Mesenchymal stem cell (in vitro differentiated cells and primary cell): ENCODE results near the gene NR2C1.
A peak's percentile ranks its signal among the peaks of the same experiment; 100 is the strongest.

Experiments
- DNase-seq: peaks from one replicate; pipeline ENCODE4 v3.0.0-alpha.2; 2013
- H2AFZ ChIP-seq: one replicate; pipeline ENCODE4 v1.6.1; 2013; ENCODE audit warnings: low read depth, mild to moderate bottlenecking, control low read depth, inconsistent platforms, low read length, moderate library complexity
- H2AK5ac ChIP-seq: 2 replicates; pipeline ENCODE4 v1.6.1; 2013; ENCODE audit warnings: low read length, moderate library complexity, mild to moderate bottlenecking, inconsistent platforms; ENCODE audit not compliant: severe bottlenecking
- H2BK120ac ChIP-seq: one replicate; pipeline ENCODE4 v1.6.1; 2013; ENCODE audit warnings: low read depth, mild to moderate bottlenecking, inconsistent platforms, low read length, moderate library complexity
- H2BK12ac ChIP-seq, 2 experiments: one replicate each; pipeline ENCODE4 v1.6.1; 2013; ENCODE audit warnings: inconsistent platforms in 2 of 2, low read length in 2 of 2, mild to moderate bottlenecking in 2 of 2, moderate library complexity in 2 of 2, control low read depth in 1 of 2
- H2BK15ac ChIP-seq: one replicate; pipeline ENCODE4 v1.6.1; 2013; ENCODE audit warnings: mild to moderate bottlenecking, low read depth, inconsistent platforms; ENCODE audit not compliant: poor library complexity, severe bottlenecking
- H2BK5ac ChIP-seq: 2 replicates; pipeline ENCODE4 v1.6.1; 2013; ENCODE audit warnings: low read depth, mild to moderate bottlenecking, low read length, control low read depth, inconsistent platforms; ENCODE audit not compliant: poor library complexity, severe bottlenecking
- H3K14ac ChIP-seq, 2 experiments: one replicate each; pipeline ENCODE4 v1.6.1; 2013; ENCODE audit warnings: inconsistent platforms in 2 of 2, low read length in 2 of 2, control low read depth in 1 of 2, mild to moderate bottlenecking in 1 of 2, moderate library complexity in 1 of 2
- H3K18ac ChIP-seq, 2 experiments: one replicate each; pipeline ENCODE4 v1.6.1; 2013; ENCODE audit warnings: inconsistent platforms in 2 of 2, low read length in 2 of 2, control low read depth in 1 of 2, low read depth in 1 of 2, mild to moderate bottlenecking in 1 of 2
- H3K23ac ChIP-seq, 2 experiments: one replicate each; pipeline ENCODE4 v1.6.1; 2013; ENCODE audit warnings: inconsistent platforms in 2 of 2, low read length in 2 of 2, mild to moderate bottlenecking in 2 of 2, moderate library complexity in 2 of 2, control low read depth in 1 of 2
- H3K27ac ChIP-seq: 2 replicates; pipeline ENCODE4 v1.5.1; 2013; ENCODE audit warnings: mild to moderate bottlenecking, moderate library complexity, low read length, control low read depth, inconsistent platforms; ENCODE audit not compliant: poor library complexity, severe bottlenecking
- H3K27me3 ChIP-seq, 2 experiments: 2 replicates each; pipeline versions ENCODE4 v1.6.1 to v1.7.0; 2013; ENCODE audit warnings: low read length in 2 of 2, mild to moderate bottlenecking in 2 of 2, moderate library complexity in 2 of 2, control low read depth in 1 of 2, inconsistent platforms in 1 of 2; ENCODE audit not compliant: control insufficient read depth in 1 of 2, insufficient read depth in 1 of 2
- H3K36me3 ChIP-seq, 2 experiments: 2 replicates each; pipeline versions ENCODE4 v1.6.1 to v1.7.0; 2013; ENCODE audit warnings: low read length in 2 of 2, control low read depth in 1 of 2, inconsistent platforms in 1 of 2, low read depth in 1 of 2, mild to moderate bottlenecking in 1 of 2; ENCODE audit not compliant: insufficient read depth in 2 of 2, control insufficient read depth in 1 of 2
- H3K4ac ChIP-seq, 2 experiments: one replicate each; pipeline ENCODE4 v1.6.1; 2013; ENCODE audit warnings: inconsistent platforms in 2 of 2, low read length in 2 of 2, mild to moderate bottlenecking in 2 of 2, moderate library complexity in 2 of 2, control low read depth in 1 of 2, low read depth in 1 of 2
- H3K4me1 ChIP-seq: 2 replicates; pipeline ENCODE4 v1.6.1; 2013; ENCODE audit warnings: low read depth, low read length, control low read depth; ENCODE audit not compliant: control insufficient read depth, insufficient read depth
- H3K4me2 ChIP-seq: 2 replicates; pipeline ENCODE4 v1.6.1; 2013; ENCODE audit warnings: low read length, mild to moderate bottlenecking, inconsistent platforms; ENCODE audit not compliant: poor library complexity, severe bottlenecking
- H3K4me3 ChIP-seq, 2 experiments: 2 replicates each; pipeline versions ENCODE4 v1.5.1 to v1.7.0; 2013; ENCODE audit warnings: low read length in 2 of 2, mild to moderate bottlenecking in 2 of 2, control low read depth in 1 of 2, low read depth in 1 of 2; ENCODE audit not compliant: insufficient read depth in 1 of 2
- H3K79me1 ChIP-seq: replicated peaks from 2 replicates; pipeline ENCODE4 v1.6.1; 2013; ENCODE audit warnings: mild to moderate bottlenecking, control low read depth, low read length, inconsistent platforms; ENCODE audit not compliant: poor library complexity, severe bottlenecking
- H3K9ac ChIP-seq: 2 replicates; pipeline ENCODE4 v1.7.0; 2013; ENCODE audit warnings: mild to moderate bottlenecking, low read length, moderate library complexity
- H3K9me3 ChIP-seq: 2 replicates; pipeline ENCODE4 v1.7.0; 2013; ENCODE audit warnings: mild to moderate bottlenecking, low read length; ENCODE audit not compliant: control insufficient read depth
- H4K8ac ChIP-seq: one replicate; pipeline ENCODE4 v1.6.1; 2013; ENCODE audit warnings: inconsistent platforms, mild to moderate bottlenecking, low read length, moderate library complexity
- H4K91ac ChIP-seq: one replicate; pipeline ENCODE4 v1.6.1; 2013; ENCODE audit warnings: mild to moderate bottlenecking, low read length, inconsistent platforms
- WGBS: methylation state at CpG from one replicate; pipeline ENCODE4 v1.1.7; 2013; ENCODE audit warnings: mixed read lengths; 5-methylcytosine and 5-hydroxymethylcytosine counted together

Gene NR2C1

DNA sequence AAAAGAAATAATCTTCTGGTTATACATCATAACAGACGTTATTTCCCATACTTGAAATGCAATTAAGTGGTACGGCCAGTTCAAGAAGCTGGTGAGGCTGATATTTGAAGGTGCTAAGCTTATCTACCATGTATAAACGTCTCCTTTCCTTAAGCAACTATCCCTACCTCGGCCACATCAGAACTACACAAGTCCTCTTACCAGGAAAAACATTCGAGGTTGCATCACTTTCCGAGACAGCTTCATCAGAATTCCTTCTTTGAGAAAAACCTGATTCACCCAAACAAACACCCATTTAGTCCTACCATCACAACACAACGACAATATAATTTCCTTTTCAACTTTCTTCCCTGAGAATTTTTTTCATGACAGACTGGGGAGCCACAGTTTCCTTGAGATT lies 33.9 kb upstream of the NR2C1 start:
- no peak overlapping the region for H3K18ac ChIP-seq
- H2BK12ac ChIP-seq, result no peak overlapping the region
- WGBS, result 88% methylated on average over 7 of the region's 7 CpGs
- no peaks in the 10 kb centered on the region for H3K27me3 ChIP-seq
- no peak overlapping the region for H2BK15ac ChIP-seq
- no peak overlapping the region for H3K9ac ChIP-seq
- peaks cover 16 to 36% of the 10 kb centered on the region in 2 experiments for H3K36me3 ChIP-seq
- peaks cover 10% of the 10 kb centered on the region for H3K4me1 ChIP-seq
- no peak overlapping the region for H2BK120ac ChIP-seq
- H3K9me3 ChIP-seq, result no peaks in the 10 kb centered on the region
- no peak overlapping the region for H2AFZ ChIP-seq
- H2BK5ac ChIP-seq, result no peak overlapping the region
- H2AK5ac ChIP-seq, result no peak overlapping the region
- no peak overlapping the region for H4K8ac ChIP-seq
- no peak overlapping the region for H3K27ac ChIP-seq
- H3K14ac ChIP-seq, result no peak overlapping the region
- H3K4me2 ChIP-seq, result no peak overlapping the region
- DNase-seq, result no peak
- no peak overlapping the region for H3K4ac ChIP-seq
- H3K23ac ChIP-seq, result no peak overlapping the region
- H4K91ac ChIP-seq, result no peak overlapping the region
- H3K4me3 ChIP-seq, result no peak overlapping the region
- peaks cover 5% of the 10 kb centered on the region for H3K79me1 ChIP-seq

DNA sequence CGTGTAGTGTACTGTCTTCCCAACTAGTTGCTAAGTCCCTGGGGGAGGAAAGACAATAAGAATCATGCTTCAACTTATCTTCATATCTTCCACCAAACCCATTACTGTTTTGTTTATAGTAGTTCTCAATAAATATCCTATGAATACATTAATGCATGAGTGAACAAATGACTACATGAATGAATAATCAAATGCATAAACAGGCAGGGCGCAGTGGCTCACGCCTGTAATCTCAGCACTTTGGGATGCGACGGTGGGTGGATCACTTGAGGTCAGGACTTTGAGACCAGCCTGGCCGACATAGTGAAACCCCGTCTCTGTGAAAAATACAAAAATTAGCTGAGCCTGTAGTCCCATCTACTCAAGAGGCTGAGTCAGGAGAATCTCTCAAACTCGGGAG lies 32.1 kb upstream of the NR2C1 start:
- Histone ChIP-seq H3K23ac (no peak overlapping the region), H3K4me3 (no peak overlapping the region), H3K27me3 (no peaks in the 10 kb centered on the region), H2BK12ac (no peak overlapping the region), H4K91ac (no peak overlapping the region), H3K79me1 (peaks cover 6% of the 10 kb centered on the region), H3K4ac (no peak overlapping the region), H2AFZ (no peak overlapping the region), H2BK5ac (no peak overlapping the region), H3K36me3 (peaks cover 16 to 35% of the 10 kb centered on the region in 2 experiments), H3K4me2 (no peak overlapping the region), H3K18ac (no peak overlapping the region), H4K8ac (no peak overlapping the region), H3K9me3 (no peaks in the 10 kb centered on the region), H2AK5ac (no peak overlapping the region), H3K9ac (no peak overlapping the region), H2BK15ac (no peak overlapping the region), H2BK120ac (no peak overlapping the region), H3K4me1 (peaks cover 15% of the 10 kb centered on the region), H3K27ac (no peak overlapping the region), H3K14ac (no peak overlapping the region)
- WGBS, result 87% methylated on average over 7 of the region's 8 CpGs
- DNase-seq, result no peak

DNA sequence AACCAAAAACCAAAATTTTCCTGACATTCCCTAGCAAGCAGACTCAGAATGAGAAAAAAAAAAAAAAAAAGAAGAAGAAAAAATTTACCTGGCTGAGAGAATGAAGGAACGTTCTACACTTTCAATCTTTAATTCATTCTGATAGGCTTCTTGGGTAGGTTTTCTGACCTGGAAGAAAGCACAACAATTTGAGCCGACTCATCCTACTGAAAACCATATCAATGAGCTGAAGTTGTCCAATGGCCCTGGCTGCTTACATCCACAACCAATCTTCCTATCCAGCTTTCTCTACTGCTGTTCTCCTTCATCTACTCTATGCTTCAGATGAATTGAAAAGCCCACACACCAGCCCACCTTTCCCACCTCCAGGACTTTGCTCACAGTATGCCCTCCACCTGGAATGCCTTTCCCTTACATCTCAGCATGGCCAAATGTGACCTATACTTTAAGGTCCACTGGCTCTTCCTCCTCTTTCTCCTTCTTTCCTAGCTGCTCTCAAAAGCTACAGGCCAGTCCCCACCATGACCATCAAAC lies 31.6 kb upstream of the NR2C1 start:
- H2BK15ac ChIP-seq, result no peak overlapping the region
- peaks cover 8% of the 10 kb centered on the region for H3K79me1 ChIP-seq
- WGBS, result 98% methylated on average over 2 of the region's 2 CpGs
- H3K9ac ChIP-seq, result no peak overlapping the region
- H2BK5ac ChIP-seq, result no peak overlapping the region
- no peak overlapping the region for H3K18ac ChIP-seq
- no peak for DNase-seq
- H4K91ac ChIP-seq, result no peak overlapping the region
- H3K36me3 ChIP-seq, result peaks cover 16 to 36% of the 10 kb centered on the region in 2 experiments
- H3K4ac ChIP-seq, result no peak overlapping the region
- no peak overlapping the region for H3K14ac ChIP-seq
- H4K8ac ChIP-seq, result no peak overlapping the region
- H3K9me3 ChIP-seq, result no peaks in the 10 kb centered on the region
- peaks cover 18% of the 10 kb centered on the region for H3K4me1 ChIP-seq
- H2AK5ac ChIP-seq, result peak overlapping the region; percentile 95
- H3K23ac ChIP-seq, result no peak overlapping the region
- H3K27ac ChIP-seq, result peak overlapping the region; percentile 85
- no peak overlapping the region for H3K4me2 ChIP-seq
- no peak overlapping the region for H3K4me3 ChIP-seq
- H3K27me3 ChIP-seq, result no peaks in the 10 kb centered on the region
- H2BK12ac ChIP-seq, result no peak overlapping the region
- H2AFZ ChIP-seq, result no peak overlapping the region
- no peak overlapping the region for H2BK120ac ChIP-seq

DNA sequence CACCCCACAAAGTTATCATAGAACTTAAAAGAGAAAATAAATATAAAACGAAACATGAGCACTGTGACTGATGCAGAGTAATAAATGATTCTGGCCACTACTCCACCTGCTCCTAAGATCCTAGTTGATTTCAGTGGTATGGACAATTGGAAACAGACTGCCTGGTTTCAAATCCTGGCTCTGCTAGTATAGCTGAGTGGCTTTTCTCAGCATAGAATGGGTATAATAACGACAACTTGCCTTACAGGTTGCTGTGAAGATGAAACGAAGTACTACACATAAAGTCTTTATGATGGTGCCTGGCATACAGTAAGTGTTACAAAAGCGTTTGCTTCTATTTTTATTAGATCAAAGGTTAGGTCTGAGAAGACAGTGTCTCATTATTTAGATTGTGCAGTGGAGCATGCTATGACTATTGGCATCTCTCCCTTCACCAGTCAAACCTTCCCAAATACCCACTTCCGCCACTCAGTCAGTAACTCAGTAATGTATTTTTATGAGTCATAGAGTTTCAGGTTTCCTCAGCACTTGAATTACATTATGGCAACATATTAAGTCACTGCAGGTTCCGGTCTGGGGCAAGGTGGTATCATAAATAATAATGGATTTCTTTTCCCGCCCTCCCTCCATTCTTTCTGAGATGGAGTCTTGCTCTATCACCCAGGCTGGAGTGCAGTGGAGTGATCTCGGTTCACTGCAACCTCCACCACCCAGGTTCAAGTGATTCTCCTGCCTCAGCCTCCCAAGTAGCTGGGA lies 29.7 kb upstream of the NR2C1 start:
- H2AFZ ChIP-seq, result no peak overlapping the region

More for the DNA sequence above, 29.7 kb upstream of the NR2C1 start:
- Histone ChIP-seq H3K79me1 (peaks cover 10% of the 10 kb centered on the region), H2BK12ac (no peak overlapping the region), H3K4me3 (no peak overlapping the region), H3K23ac (no peak overlapping the region), H2BK5ac (peak overlapping the region; percentile 15), H4K8ac (no peak overlapping the region), H3K4me1 (peaks cover 22% of the 10 kb centered on the region), H3K18ac (no peak overlapping the region), H3K4me2 (no peak overlapping the region), H3K36me3 (peaks cover 11 to 34% of the 10 kb centered on the region in 2 experiments), H4K91ac (no peak overlapping the region), H3K14ac (no peak overlapping the region), H2BK15ac (no peak overlapping the region), H2AK5ac (no peak overlapping the region), H2BK120ac (no peak overlapping the region), H3K9me3 (no peaks in the 10 kb centered on the region), H3K27ac (peak overlapping the region; percentile 87), H3K27me3 (no peaks in the 10 kb centered on the region), H3K9ac (no peak overlapping the region), H3K4ac (no peak overlapping the region)
- WGBS, result 87% methylated on average over 7 of the region's 8 CpGs
- DNase-seq, result peak; percentile 55
